Loucy (cell line): ENCODE results near the gene MBP.

Experiments
- H2AFZ ChIP-seq: fragments of 200-600 bp; sonication (generic); 2 replicates; pipeline ENCODE4 v1.6.0; 2016; ENCODE audit warnings: antibody characterized with exemption, mild to moderate bottlenecking, low read length, moderate library complexity
- H3F3A ChIP-seq: fragments of 200-600 bp; 2 replicates; pipeline ENCODE4 v1.6.0; 2016; ENCODE audit warnings: antibody characterized with exemption, low read depth, mild to moderate bottlenecking
- H3K27me3 ChIP-seq: fragments of 200-600 bp; sonication (generic); 2 replicates; pipeline ENCODE4 v1.6.1; 2014; ENCODE audit warnings: low read length, mild to moderate bottlenecking; ENCODE audit not compliant: insufficient read depth, poor library complexity, severe bottlenecking
- H3K36me3 ChIP-seq: fragments of 200-600 bp; sonication (generic); 2 replicates; pipeline ENCODE4 v1.6.1; 2016; ENCODE audit warnings: low read length; ENCODE audit not compliant: insufficient read depth
- H3K4me1 ChIP-seq: fragments of 200-600 bp; sonication (generic); 2 replicates; pipeline ENCODE4 v1.5.1; 2014; ENCODE audit warnings: low read length, mild to moderate bottlenecking; ENCODE audit not compliant: insufficient read depth, poor library complexity, severe bottlenecking
- H3K4me2 ChIP-seq: fragments of 200-600 bp; sonication (generic); 2 replicates; pipeline ENCODE4 v1.6.0; 2014; ENCODE audit warnings: antibody characterized with exemption, low read length, low read depth, mild to moderate bottlenecking; ENCODE audit not compliant: poor library complexity, severe bottlenecking
- H3K4me3 ChIP-seq: fragments of 200-600 bp; sonication (generic); 2 replicates; pipeline ENCODE4 v1.5.1; 2014; ENCODE audit warnings: low read length, mild to moderate bottlenecking, mixed read lengths; ENCODE audit not compliant: poor library complexity, severe bottlenecking
- H3K79me2 ChIP-seq: fragments of 200-600 bp; sonication (generic); 2 replicates; pipeline ENCODE4 v1.6.1; 2014; ENCODE audit warnings: low read length; ENCODE audit not compliant: insufficient read depth
- H3K9ac ChIP-seq: fragments of 200-600 bp; sonication (generic); 2 replicates; pipeline ENCODE4 v1.6.0; 2014; ENCODE audit warnings: mild to moderate bottlenecking, low read depth, low read length, moderate library complexity; ENCODE audit not compliant: poor library complexity, severe bottlenecking
- H3K9me2 ChIP-seq: fragments of 200-600 bp; sonication (generic); replicated peaks from 2 replicates; pipeline ENCODE4 v1.6.1; 2016; ENCODE audit warnings: low read depth, low read length, mixed read lengths
- H3K9me3 ChIP-seq: fragments of 200-600 bp; sonication (generic); 2 replicates; pipeline ENCODE4 v1.6.1; 2014; ENCODE audit warnings: mild to moderate bottlenecking, antibody characterized with exemption, low read length, low read depth; ENCODE audit not compliant: insufficient read depth
- H4K20me1 ChIP-seq: fragments of 200-600 bp; sonication (generic); 2 replicates; pipeline ENCODE4 v1.6.0; 2014; ENCODE audit warnings: antibody characterized with exemption, low read length, mild to moderate bottlenecking; ENCODE audit not compliant: insufficient read depth, poor library complexity, severe bottlenecking
- EZH2phosphoT487 ChIP-seq: fragments of 200-600 bp; IDR thresholded peaks from 2 replicates; pipeline ENCODE4 v1.6.1; 2018; ENCODE audit warnings: antibody characterized with exemption, mild to moderate bottlenecking, moderate library complexity, borderline replicate concordance
- TF ChIP-seq, protein P1 (sequence below): fragments of 200-600 bp; sonication (generic); conservative IDR thresholded peaks from 2 replicates; pipeline ENCODE4 v1.5.1; 2014; ENCODE audit warnings: mild to moderate bottlenecking, antibody characterized with exemption, low read length

Gene MBP

DNA sequence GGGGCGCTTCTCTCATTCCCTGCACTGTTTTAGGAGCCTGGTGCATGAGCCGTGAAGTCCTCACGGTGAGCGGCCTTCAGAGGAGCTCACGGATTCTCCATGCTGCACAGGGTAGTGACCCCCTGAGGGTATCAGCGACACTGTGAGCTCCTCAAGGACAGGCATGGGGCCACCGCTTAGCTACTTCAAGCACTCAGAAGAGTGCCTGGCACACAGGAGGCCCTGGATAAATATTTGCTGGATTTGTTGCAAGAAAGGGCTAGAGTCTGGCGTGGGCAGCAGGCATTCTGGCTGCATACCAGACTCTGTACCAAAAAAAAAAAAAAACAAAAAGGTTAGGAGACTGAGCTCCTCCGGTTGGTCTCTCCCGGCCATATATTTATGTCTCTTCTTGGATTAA, 5.7 kb upstream of the MBP start:
- Histone ChIP-seq H3K9me2 (no peaks in the 10 kb centered on the region), H3F3A (no peaks in the 10 kb centered on the region), H2AFZ (peak overlapping the region; percentile 32; the same call in 1 of the 2 replicates), H3K36me3 (no peaks in the 10 kb centered on the region), H3K9ac (peak overlapping the region; percentile 32), H3K9me3 (peaks cover 7% of the 10 kb centered on the region; the same call in 1 of the 2 replicates), H3K4me2 (no peak overlapping the region), H3K27me3 (no peaks in the 10 kb centered on the region), H4K20me1 (no peaks in the 10 kb centered on the region), H3K79me2 (no peaks in the 10 kb centered on the region), H3K4me1 (peaks cover 68% of the 10 kb centered on the region), H3K4me3 (no peak overlapping the region)
- no peak for TF ChIP-seq EZH2phosphoT487
- TF ChIP-seq, protein P1, sequence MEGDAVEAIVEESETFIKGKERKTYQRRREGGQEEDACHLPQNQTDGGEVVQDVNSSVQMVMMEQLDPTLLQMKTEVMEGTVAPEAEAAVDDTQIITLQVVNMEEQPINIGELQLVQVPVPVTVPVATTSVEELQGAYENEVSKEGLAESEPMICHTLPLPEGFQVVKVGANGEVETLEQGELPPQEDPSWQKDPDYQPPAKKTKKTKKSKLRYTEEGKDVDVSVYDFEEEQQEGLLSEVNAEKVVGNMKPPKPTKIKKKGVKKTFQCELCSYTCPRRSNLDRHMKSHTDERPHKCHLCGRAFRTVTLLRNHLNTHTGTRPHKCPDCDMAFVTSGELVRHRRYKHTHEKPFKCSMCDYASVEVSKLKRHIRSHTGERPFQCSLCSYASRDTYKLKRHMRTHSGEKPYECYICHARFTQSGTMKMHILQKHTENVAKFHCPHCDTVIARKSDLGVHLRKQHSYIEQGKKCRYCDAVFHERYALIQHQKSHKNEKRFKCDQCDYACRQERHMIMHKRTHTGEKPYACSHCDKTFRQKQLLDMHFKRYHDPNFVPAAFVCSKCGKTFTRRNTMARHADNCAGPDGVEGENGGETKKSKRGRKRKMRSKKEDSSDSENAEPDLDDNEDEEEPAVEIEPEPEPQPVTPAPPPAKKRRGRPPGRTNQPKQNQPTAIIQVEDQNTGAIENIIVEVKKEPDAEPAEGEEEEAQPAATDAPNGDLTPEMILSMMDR = no peak

DNA sequence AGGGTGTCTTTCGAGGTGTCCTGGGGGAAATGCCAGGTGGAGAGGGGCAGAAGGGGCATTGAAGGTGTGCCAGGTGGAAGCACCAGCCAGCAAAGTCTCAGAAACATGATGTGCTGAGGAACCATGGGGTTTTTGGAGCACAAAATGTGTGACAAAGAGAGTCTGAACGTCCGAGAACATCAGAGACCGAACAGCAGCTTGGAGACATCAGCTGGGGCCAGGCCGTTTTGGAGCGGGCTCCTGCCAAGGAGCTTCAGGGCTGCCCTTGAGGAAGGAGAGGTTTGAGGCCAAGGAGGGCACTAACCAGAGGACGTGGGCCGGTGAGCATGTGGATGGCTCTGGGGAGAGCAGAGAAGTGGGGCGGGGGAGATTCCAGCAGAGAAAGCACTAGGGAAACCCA, 5.3 kb upstream of the MBP start:
- H3K9me3 ChIP-seq = peaks cover 5% of the 10 kb centered on the region; the same call in 1 of the 2 replicates
- H3K4me2 ChIP-seq = no peak overlapping the region
- H3F3A ChIP-seq = no peaks in the 10 kb centered on the region
- no peak overlapping the region for H3K4me3 ChIP-seq
- no peaks in the 10 kb centered on the region for H3K36me3 ChIP-seq
- no peaks in the 10 kb centered on the region for H3K79me2 ChIP-seq
- TF ChIP-seq EZH2phosphoT487 = no peak
- TF ChIP-seq, protein P1 = no peak
- H2AFZ ChIP-seq = peak overlapping the region; percentile 32; the same call in 1 of the 2 replicates
- no peaks in the 10 kb centered on the region for H3K27me3 ChIP-seq
- no peaks in the 10 kb centered on the region for H4K20me1 ChIP-seq
- peaks cover 71% of the 10 kb centered on the region for H3K4me1 ChIP-seq
- H3K9me2 ChIP-seq = no peaks in the 10 kb centered on the region
- peak overlapping the region; percentile 32 for H3K9ac ChIP-seq

DNA sequence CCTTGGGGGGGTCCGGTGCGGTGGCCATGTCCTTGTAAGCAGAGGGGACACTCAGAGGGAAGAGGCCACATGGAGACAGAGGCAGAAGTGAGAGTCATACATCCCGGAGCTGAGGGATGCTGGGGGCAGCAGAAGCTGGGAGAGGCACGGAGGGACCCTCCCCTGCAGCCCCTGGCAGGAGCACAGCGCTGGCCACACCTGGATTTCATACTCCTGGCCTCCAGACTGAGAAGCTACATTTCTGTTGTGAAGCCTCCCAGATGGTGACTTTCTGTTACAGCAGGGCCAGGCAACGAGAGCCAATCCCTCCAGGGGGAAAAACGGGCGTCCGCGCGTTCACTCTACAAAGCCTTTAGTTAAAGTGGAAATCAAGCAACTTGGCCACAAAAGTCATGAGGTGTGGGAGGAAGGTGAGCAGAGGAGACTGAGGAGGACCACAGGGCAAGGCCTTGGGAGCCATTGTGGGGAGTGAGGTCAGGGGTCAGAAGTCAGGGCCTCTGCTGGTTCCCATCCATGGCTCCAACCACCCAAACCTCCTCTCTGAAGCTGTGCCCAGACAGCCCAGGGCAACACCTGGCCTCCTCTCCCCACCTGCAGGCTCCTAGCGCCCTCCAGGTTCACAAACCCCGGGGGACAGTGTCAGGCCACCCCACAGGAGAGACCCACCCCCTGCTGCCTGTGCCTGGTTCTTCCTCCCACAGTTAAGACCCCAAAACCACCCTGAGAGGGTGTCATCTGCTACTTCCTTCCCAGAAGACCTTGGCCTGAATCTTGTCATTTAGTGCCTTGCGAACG, 4.5 kb upstream of the MBP start:
- no peak overlapping the region for H3K4me2 ChIP-seq
- 0 out of 2 replicates have a peak overlapping the region, but pooled peaks have one; percentile 32 for H2AFZ ChIP-seq
- H3K79me2 ChIP-seq = peaks cover 3% of the 10 kb centered on the region; the same call in 1 of the 2 replicates
- no peaks in the 10 kb centered on the region for H3K36me3 ChIP-seq
- H3F3A ChIP-seq = no peaks in the 10 kb centered on the region
- no peak overlapping the region for H3K4me3 ChIP-seq
- no peaks in the 10 kb centered on the region for H3K27me3 ChIP-seq
- H3K9me2 ChIP-seq = no peaks in the 10 kb centered on the region
- peak overlapping the region; percentile 32 for H3K9ac ChIP-seq
- H3K4me1 ChIP-seq = peaks cover 71% of the 10 kb centered on the region
- TF ChIP-seq EZH2phosphoT487 = no peak
- TF ChIP-seq, protein P1 = no peak
- peaks cover 4% of the 10 kb centered on the region; the same call in 1 of the 2 replicates for H3K9me3 ChIP-seq
- H4K20me1 ChIP-seq = no peaks in the 10 kb centered on the region
